ENCODE results near the gene PLD6.
"Not testable (repeated sequence)": the region's sequence is repeated elsewhere in the genome, so short reads cannot be mapped to it uniquely, and the experiment has no call there.

PLD6 gene

GRCh38 chr17:17198281-17198680, 7.9 kb downstream of the PLD6 start:
- peaks cover 5% of the 10 kb centered on the region for H3K36me3 ChIP-seq (ENCODE audit: insufficient read depth, insufficient read length, low read length)

GRCh38 chr17:17196776-17197175, 9.4 kb downstream of the PLD6 start:
- Histone ChIP-seq H3K4me1 (ENCODE audit: insufficient read depth, insufficient read length) (no peaks in the 10 kb centered on the region), H3K4me3 (ENCODE audit: insufficient read length, low read depth) (no peak overlapping the region), H3K27me3 (ENCODE audit: insufficient read depth, insufficient read length) (no peaks in the 10 kb centered on the region), H3K9ac (ENCODE audit: insufficient read length, low read depth) (no peak overlapping the region), H3K36me3 (ENCODE audit: insufficient read depth, insufficient read length, low read length) (no peaks in the 10 kb centered on the region), H3K9me3 (ENCODE audit: insufficient read depth, low read length) (no peaks in the 10 kb centered on the region)
- DNase-seq (ENCODE audit: low read depth, low spot score): no peak
- TF ChIP-seq SUZ12 (IDR thresholded peaks at IDR 0.05; ENCODE audit: extremely low read depth, insufficient read depth, insufficient read length) (no peak), ZNF274 (IDR thresholded peaks at IDR 0.05; ENCODE audit: low read depth, low read length) (no peak)

More at GRCh38 chr17:17198281-17198680, 7.9 kb downstream of the PLD6 start:
- no peaks in the 10 kb centered on the region for H3K27me3 ChIP-seq (ENCODE audit: insufficient read depth, insufficient read length)
- H3K4me3 ChIP-seq (ENCODE audit: insufficient read length, low read depth): no peak overlapping the region
- H3K9ac ChIP-seq (ENCODE audit: insufficient read length, low read depth): no peak overlapping the region
- TF ChIP-seq ZNF274 (IDR thresholded peaks at IDR 0.05; ENCODE audit: low read depth, low read length) (no peak), YY1 (IDR thresholded peaks at IDR 0.05; ENCODE audit: insufficient read depth, insufficient read length) (no peak), SUZ12 (IDR thresholded peaks at IDR 0.05; ENCODE audit: extremely low read depth, insufficient read depth, insufficient read length) (no peak)
- no peak for DNase-seq (ENCODE audit: low read depth, low spot score)
- H3K9me3 ChIP-seq (ENCODE audit: insufficient read depth, low read length): no peaks in the 10 kb centered on the region
- H3K4me1 ChIP-seq (ENCODE audit: insufficient read depth, insufficient read length): no peaks in the 10 kb centered on the region

GRCh38 chr17:17195466-17195865, 10.7 kb downstream of the PLD6 start:
- H3K4me3 ChIP-seq (ENCODE audit: insufficient read length, low read depth); H3K36me3 ChIP-seq (ENCODE audit: insufficient read depth, insufficient read length, low read length); H3K4me1 ChIP-seq (ENCODE audit: insufficient read depth, insufficient read length); H3K9me3 ChIP-seq (ENCODE audit: insufficient read depth, low read length); H3K9ac ChIP-seq (ENCODE audit: insufficient read length, low read depth); DNase-seq (ENCODE audit: low read depth, low spot score); H3K27me3 ChIP-seq (ENCODE audit: insufficient read depth, insufficient read length): not testable (repeated sequence)

- Histone ChIP-seq H3K27me3 (ENCODE audit: insufficient read depth, insufficient read length) (no peaks in the 10 kb centered on the region), H3K9ac (ENCODE audit: insufficient read length, low read depth) (no peak overlapping the region), H3K9me3 (ENCODE audit: insufficient read depth, low read length) (no peaks in the 10 kb centered on the region), H3K36me3 (ENCODE audit: insufficient read depth, insufficient read length, low read length) (peaks cover 21% of the 10 kb centered on the region), H3K4me3 (ENCODE audit: insufficient read length, low read depth) (no peak overlapping the region), H3K4me1 (ENCODE audit: insufficient read depth, insufficient read length) (peaks cover 4% of the 10 kb centered on the region)
- DNase-seq (ENCODE audit: low read depth, low spot score): peak; percentile 23
- TF ChIP-seq SUZ12 (IDR thresholded peaks at IDR 0.05; ENCODE audit: extremely low read depth, insufficient read depth, insufficient read length) (no peak), YY1 (IDR thresholded peaks at IDR 0.05; ENCODE audit: insufficient read depth, insufficient read length) (no peak), ZNF274 (IDR thresholded peaks at IDR 0.05; ENCODE audit: low read depth, low read length) (no peak)
These were observed 14.2 kb downstream of the PLD6 start for GRCh38 chr17:17191961-17192381.

GRCh38 chr17:17191346-17191792, 14.8 kb downstream of the PLD6 start:
- DNase-seq (ENCODE audit: low read depth, low spot score): no peak
- TF ChIP-seq ZNF274 (IDR thresholded peaks at IDR 0.05; ENCODE audit: low read depth, low read length) (no peak), YY1 (IDR thresholded peaks at IDR 0.05; ENCODE audit: insufficient read depth, insufficient read length) (no peak), SUZ12 (IDR thresholded peaks at IDR 0.05; ENCODE audit: extremely low read depth, insufficient read depth, insufficient read length) (no peak)
- peaks cover 26% of the 10 kb centered on the region for H3K36me3 ChIP-seq (ENCODE audit: insufficient read depth, insufficient read length, low read length)
- H3K9me3 ChIP-seq (ENCODE audit: insufficient read depth, low read length): no peaks in the 10 kb centered on the region
- peaks cover 4% of the 10 kb centered on the region for H3K4me1 ChIP-seq (ENCODE audit: insufficient read depth, insufficient read length)
- no peaks in the 10 kb centered on the region for H3K27me3 ChIP-seq (ENCODE audit: insufficient read depth, insufficient read length)
- no peak overlapping the region for H3K4me3 ChIP-seq (ENCODE audit: insufficient read length, low read depth)
- no peak overlapping the region for H3K9ac ChIP-seq (ENCODE audit: insufficient read length, low read depth)

- Histone ChIP-seq H3K9ac (ENCODE audit: insufficient read length, low read depth) (no peak overlapping the region), H3K36me3 (ENCODE audit: insufficient read depth, insufficient read length, low read length) (peaks cover 26% of the 10 kb centered on the region), H3K9me3 (ENCODE audit: insufficient read depth, low read length) (no peaks in the 10 kb centered on the region), H3K27me3 (ENCODE audit: insufficient read depth, insufficient read length) (no peaks in the 10 kb centered on the region), H3K4me3 (ENCODE audit: insufficient read length, low read depth) (no peak overlapping the region), H3K4me1 (ENCODE audit: insufficient read depth, insufficient read length) (peaks cover 4% of the 10 kb centered on the region)
- DNase-seq (ENCODE audit: low read depth, low spot score): no peak
- TF ChIP-seq SUZ12 (IDR thresholded peaks at IDR 0.05; ENCODE audit: extremely low read depth, insufficient read depth, insufficient read length) (no peak), ZNF274 (IDR thresholded peaks at IDR 0.05; ENCODE audit: low read depth, low read length) (no peak), YY1 (IDR thresholded peaks at IDR 0.05; ENCODE audit: insufficient read depth, insufficient read length) (no peak)
These were observed 15.9 kb downstream of the PLD6 start for GRCh38 chr17:17190188-17190587.

GRCh38 chr17:17189559-17189958, 16.6 kb downstream of the PLD6 start:
- no peak for DNase-seq (ENCODE audit: low read depth, low spot score)
- H3K4me3 ChIP-seq (ENCODE audit: insufficient read length, low read depth): no peak overlapping the region
- H3K36me3 ChIP-seq (ENCODE audit: insufficient read depth, insufficient read length, low read length): peaks cover 28% of the 10 kb centered on the region
- no peak overlapping the region for H3K9ac ChIP-seq (ENCODE audit: insufficient read length, low read depth)
- H3K27me3 ChIP-seq (ENCODE audit: insufficient read depth, insufficient read length): no peaks in the 10 kb centered on the region
- peaks cover 4% of the 10 kb centered on the region for H3K4me1 ChIP-seq (ENCODE audit: insufficient read depth, insufficient read length)
- H3K9me3 ChIP-seq (ENCODE audit: insufficient read depth, low read length): no peaks in the 10 kb centered on the region
- TF ChIP-seq SUZ12 (IDR thresholded peaks at IDR 0.05; ENCODE audit: extremely low read depth, insufficient read depth, insufficient read length) (no peak), YY1 (IDR thresholded peaks at IDR 0.05; ENCODE audit: insufficient read depth, insufficient read length) (no peak), ZNF274 (IDR thresholded peaks at IDR 0.05; ENCODE audit: low read depth, low read length) (no peak)

GRCh38 chr17:17188586-17188985, 17.5 kb downstream of the PLD6 start:
- Histone ChIP-seq H3K4me1 (ENCODE audit: insufficient read depth, insufficient read length) (peaks cover 4% of the 10 kb centered on the region), H3K27me3 (ENCODE audit: insufficient read depth, insufficient read length) (no peaks in the 10 kb centered on the region), H3K9ac (ENCODE audit: insufficient read length, low read depth) (no peak overlapping the region), H3K4me3 (ENCODE audit: insufficient read length, low read depth) (no peak overlapping the region), H3K36me3 (ENCODE audit: insufficient read depth, insufficient read length, low read length) (peaks cover 36% of the 10 kb centered on the region), H3K9me3 (ENCODE audit: insufficient read depth, low read length) (no peaks in the 10 kb centered on the region)
- no peak for DNase-seq (ENCODE audit: low read depth, low spot score)
- TF ChIP-seq ZNF274 (IDR thresholded peaks at IDR 0.05; ENCODE audit: low read depth, low read length) (no peak), YY1 (IDR thresholded peaks at IDR 0.05; ENCODE audit: insufficient read depth, insufficient read length) (no peak), SUZ12 (IDR thresholded peaks at IDR 0.05; ENCODE audit: extremely low read depth, insufficient read depth, insufficient read length) (no peak)

All from NT2/D1 (cell line).